Heart left ventricle (tissue), 16 donors: ENCODE results near the gene GDF2. TPM values are rescaled to one million over a fixed set of nuclear protein-coding genes. Genes with fewer than 3 reads are reported as not detected.
A peak's percentile ranks its signal among the peaks of the same experiment; 100 is the strongest.

Experiments used
- ATAC-seq, 4 donors: fragments of 200-7000 bp; cut with Tn5 transposase; one replicate each; pipeline ENCODE4 v1.9.1; 2020 to 2022; ENCODE audit warnings: moderate library complexity in 4 of 4, mild to moderate bottlenecking in 3 of 4, moderate number of reproducible peaks in 1 of 4
- DNase-seq, 5 donors: peaks; one replicate each; pipeline ENCODE4 v3.0.0-alpha.2; 2020
- H3K27ac ChIP-seq, 12 donors: fragments of 200-600 bp; sonication (generic) in 4 of 12; one replicate each; pipeline versions ENCODE4 v1.5.0 to v1.8.0; 2016 to 2022; ENCODE audit warnings: mild to moderate bottlenecking in 2 of 12
- H3K27me3 ChIP-seq, 9 donors: fragments of 200-600 bp; sonication (generic) in 2 of 9; one replicate each; pipeline versions ENCODE4 v1.5.1 to v1.8.0; 2016 to 2022; ENCODE audit warnings: mild to moderate bottlenecking in 3 of 9
- H3K36me3 ChIP-seq, 9 donors: fragments of 200-600 bp; sonication (generic) in 2 of 9; one replicate each; pipeline versions ENCODE4 v1.5.0 to v1.8.0; 2018 to 2022; ENCODE audit warnings: mild to moderate bottlenecking in 2 of 9
- H3K4me1 ChIP-seq, 12 donors: fragments of 200-600 bp; sonication (generic) in 4 of 12; one replicate each; pipeline versions ENCODE4 v1.5.0 to v1.8.0; 2016 to 2022; ENCODE audit warnings: mild to moderate bottlenecking in 3 of 12
- H3K4me3 ChIP-seq, 12 donors: fragments of 200-600 bp; sonication (generic) in 4 of 12; one replicate each; pipeline versions ENCODE4 v1.5.0 to v1.8.0; 2017 to 2022; ENCODE audit warnings: mild to moderate bottlenecking in 9 of 12, moderate library complexity in 4 of 12
- H3K9me3 ChIP-seq, 12 donors: fragments of 200-600 bp; sonication (generic) in 4 of 12; one replicate each; pipeline versions ENCODE4 v1.5.0 to v1.8.0; 2016 to 2022; ENCODE audit warnings: mild to moderate bottlenecking in 1 of 12
- CTCF ChIP-seq, 12 donors: fragments of 200-600 bp; sonication (generic) in 4 of 12; IDR thresholded peaks; one replicate each; pipeline versions ENCODE4 v1.5.0 to v1.8.0; 2018 to 2022; ENCODE audit warnings: antibody characterized with exemption in 12 of 12, mild to moderate bottlenecking in 5 of 12
- POLR2A ChIP-seq, 2 donors: fragments of 450-650 bp; IDR thresholded peaks; one replicate each; pipeline ENCODE4 v1.6.1; 2017; ENCODE audit warnings: antibody characterized with exemption in 2 of 2, mild to moderate bottlenecking in 2 of 2, moderate library complexity in 2 of 2
- whole genome bisulfite sequencing, 4 donors: extraction: QIAGEN DNeasy Blood & Tissue Kit in 2 of 4; methylation state at CpG; one replicate each; pipeline versions ENCODE4 v1.1.5 to v1.1.7; 2013 to 2018; 5-methylcytosine and 5-hydroxymethylcytosine counted together
- intact Hi-C, 10 donors: fragments of 100-400 bp; cut with DNase I; formaldehyde crosslinking; loops; one replicate each; pipeline versions ENCODE4 v1.11.1 to v1.14.2; 2022
- polyA plus RNA-seq, 2 donors: library from polyadenylated mRNA; stranded (reverse); fragments of 200-250 nt; gene quantifications; one replicate each; pipeline ENCODE4 v1.2.3, GENCODE V29; 2013
- total RNA-seq, 9 donors: library from RNA; depleted of rRNA in 2 of 9; stranded (reverse); fragments of >200 nt in 2 of 9; fragmentation: NEBNext Ultra II Directional in 3 of 9; extraction: Animal tissue kit (Norgen Biotek cat#: 25700) in 3 of 9; gene quantifications; one replicate each; pipeline versions ENCODE4 v1.1.0 to v1.2.4, GENCODE V29; 2016 to 2023
- donor health status: ischemic (EF 13 %, LVEDD 7.1; RV severe dilation, severe dysfunction).
- donor health status: healthy with polysubstance abuse.
- donor health status: DM: no; HTN: yes; CAD: no.
- donor health status: DM: no; HTN: no; CAD: no.
- donor health status: ischemic (EF 25% LVEDD 6.9; RV normal size, moderate dysfunction).
- donor health status: ischemic (EF 25% LVEDD 5.7; RV mildly dilated, moderate dysfunction).
- donor health status: healthy.
- donor health status: DM: yes; HTN: yes; CAD: no.
- donor health status: ischemic (EF 35%, LVEDD 5.7; RV mildly dilated, moderate dysfunction).
- donor health status: nonischemic (EF 11% LVEDD 7.7; RV severe dilation, severe dysfunction).
- donor health status: DM: yes; HTN: yes; CAD: no.
- donor health status: PGD.
- donor health status: ischemic (EF 29% LVEDD 5.4; RV normal size, mild dysfunction).
- donor health status: nonischemic (EF 23%, LVEDD 6.1; RV moderate dilation, normal function).

GDF2 gene
- total and polyA plus RNA-seq, 11 donors, result not detected

- ATAC-seq, result peak in 3 of 4 donors; percentile 38 to 70 (median 40)
- intact Hi-C loops, result loop anchor here in 1 of 10 donors (10.0 kb wide), 1 partner anchor 94 kb away; no protein-coding TSS in a partner anchor
- Histone ChIP-seq H3K9me3 (no peaks in the 10 kb centered on the region), H3K36me3 (no peaks in the 10 kb centered on the region), H3K4me1 (peaks cover 0 to 13% (median 0%) of the 10 kb centered on the region in 12 donors), H3K27ac (no peak overlapping the region), H3K4me3 (no peak overlapping the region), H3K27me3 (no peaks in the 10 kb centered on the region)
- TF ChIP-seq POLR2A (IDR thresholded peaks at IDR 0.05), result no peak
- TF ChIP-seq CTCF (IDR thresholded peaks at IDR 0.05), result no peak
- no peak for DNase-seq
- 68 to 86% (median 71%) methylated on average over 14 of the region's 14 CpGs for WGBS, 4 donors
Observed at GRCh38 chr10:47360419-47361040, 38.3 kb downstream of the GDF2 start.

GRCh38 chr10:47361293-47361692 lies 39.0 kb downstream of the GDF2 start:
- no peak for DNase-seq
- no peak overlapping the region for H3K4me3 ChIP-seq
- H3K27ac ChIP-seq, result no peak overlapping the region
- H3K4me1 ChIP-seq, result peaks cover 0 to 13% (median 0%) of the 10 kb centered on the region in 12 donors
- H3K36me3 ChIP-seq, result no peaks in the 10 kb centered on the region
- H3K27me3 ChIP-seq, result no peaks in the 10 kb centered on the region
- TF ChIP-seq CTCF (IDR thresholded peaks at IDR 0.05) (peak; percentile 37 to 70 (median 56)), POLR2A (IDR thresholded peaks at IDR 0.05) (no peak)
- WGBS, 4 donors, result 53 to 62% (median 58%) methylated on average over 9 of the region's 9 CpGs
- intact Hi-C loops, result loop anchor here in 1 of 10 donors (10.0 kb wide), 1 partner anchor 94 kb away; no protein-coding TSS in a partner anchor
- H3K9me3 ChIP-seq, result no peaks in the 10 kb centered on the region
- peak in 1 of 4 donors; percentile 49 for ATAC-seq

GRCh38 chr10:47362199-47362598 lies 39.9 kb downstream of the GDF2 start:
- intact Hi-C loops, result loop anchor here in 1 of 10 donors (10.0 kb wide), 1 partner anchor 93 kb away; no protein-coding TSS in a partner anchor
- no peak overlapping the region for H3K27ac ChIP-seq
- DNase-seq (no peak), ATAC-seq (no peak)
- 91 to 93% (median 92%) methylated on average over 3 of the region's 3 CpGs for WGBS, 4 donors
- H3K27me3 ChIP-seq, result no peaks in the 10 kb centered on the region
- no peak overlapping the region for H3K4me3 ChIP-seq
- H3K9me3 ChIP-seq, result no peaks in the 10 kb centered on the region
- peaks cover 0 to 13% (median 0%) of the 10 kb centered on the region in 12 donors for H3K4me1 ChIP-seq
- TF ChIP-seq CTCF (IDR thresholded peaks at IDR 0.05) (no peak), POLR2A (IDR thresholded peaks at IDR 0.05) (no peak)
- no peaks in the 10 kb centered on the region for H3K36me3 ChIP-seq

GRCh38 chr10:47363781-47364180 lies 41.5 kb downstream of the GDF2 start:
- H3K27me3 ChIP-seq, result no peaks in the 10 kb centered on the region
- H3K4me3 ChIP-seq, result no peak overlapping the region
- no peaks in the 10 kb centered on the region for H3K36me3 ChIP-seq
- H3K27ac ChIP-seq, result no peak overlapping the region
- WGBS, 4 donors, result 83 to 92% (median 89%) methylated on average over 3 of the region's 3 CpGs
- intact Hi-C loops, result loop anchor here in 1 of 10 donors (10.0 kb wide), 1 partner anchor 91 kb away; no protein-coding TSS in a partner anchor
- no peaks in the 10 kb centered on the region for H3K9me3 ChIP-seq
- TF ChIP-seq CTCF (IDR thresholded peaks at IDR 0.05), result no peak
- no peak for TF ChIP-seq POLR2A (IDR thresholded peaks at IDR 0.05)
- ATAC-seq (no peak), DNase-seq (no peak)
- peaks cover 0 to 13% (median 0%) of the 10 kb centered on the region in 12 donors for H3K4me1 ChIP-seq
